Liver (tissue), 9 donors: ENCODE measurements around the gene POLD2. TPM values are rescaled to one million over a fixed set of nuclear protein-coding genes. Genes with fewer than 3 reads are reported as not detected.

Source experiments
- DNase-seq: peaks from one replicate; pipeline ENCODE4 v3.0.0-alpha.2; 2017; ENCODE audit warnings: low spot score
- H3K27ac ChIP-seq, 2 donors: one replicate each; pipeline ENCODE4 v1.7.0; 2013; ENCODE audit warnings: inconsistent platforms in 2 of 2, low read length in 2 of 2, control low read depth in 1 of 2, low read depth in 1 of 2, mild to moderate bottlenecking in 1 of 2
- H3K27me3 ChIP-seq, 4 donors: one replicate each; pipeline versions ENCODE4 v1.6.1 to v1.7.0; 2013; ENCODE audit warnings: low read length in 3 of 4, inconsistent platforms in 1 of 4, mild to moderate bottlenecking in 1 of 4, moderate library complexity in 1 of 4; ENCODE audit not compliant: control insufficient read depth in 4 of 4, insufficient read depth in 4 of 4
- H3K36me3 ChIP-seq, 4 donors: one replicate each; pipeline versions ENCODE4 v1.6.1 to v1.7.0; 2013; ENCODE audit warnings: low read length in 3 of 4, mild to moderate bottlenecking in 3 of 4, low read depth in 1 of 4, moderate library complexity in 1 of 4; ENCODE audit not compliant: control insufficient read depth in 4 of 4, insufficient read depth in 3 of 4
- H3K4me1 ChIP-seq, 4 donors: one replicate each; pipeline versions ENCODE4 v1.6.1 to v1.7.0; 2013; ENCODE audit warnings: low read length in 3 of 4, mild to moderate bottlenecking in 3 of 4, moderate library complexity in 1 of 4; ENCODE audit not compliant: control insufficient read depth in 4 of 4, insufficient read depth in 4 of 4
- H3K4me3 ChIP-seq, 3 donors: one replicate each; pipeline versions ENCODE4 v1.6.1 to v1.7.0; 2013; ENCODE audit warnings: low read length in 3 of 3, control low read depth in 1 of 3, low read depth in 1 of 3, mild to moderate bottlenecking in 1 of 3
- H3K9ac ChIP-seq, 2 donors: one replicate each; pipeline ENCODE4 v1.7.0; 2013; ENCODE audit warnings: low read length in 2 of 2, mild to moderate bottlenecking in 2 of 2, moderate library complexity in 2 of 2, control low read depth in 1 of 2, low read depth in 1 of 2
- H3K9me3 ChIP-seq, 4 donors: one replicate each; pipeline versions ENCODE4 v1.6.1 to v1.7.0; 2013; ENCODE audit warnings: low read length in 3 of 4; ENCODE audit not compliant: control insufficient read depth in 4 of 4
- FOXA2 ChIP-seq: IDR thresholded peaks from 2 replicates; pipeline ENCODE4 v1.6.1; 2016; ENCODE audit warnings: antibody characterized with exemption
- GABPA ChIP-seq, 2 donors: IDR thresholded peaks in 1 of 2; conservative IDR thresholded peaks in 1 of 2; 2 replicates each; pipeline ENCODE4 v1.6.1; 2016; ENCODE audit warnings: antibody characterized with exemption in 2 of 2, mild to moderate bottlenecking in 1 of 2, moderate library complexity in 1 of 2
- HNF4A ChIP-seq, 2 donors: conservative IDR thresholded peaks; 2 replicates each; pipeline ENCODE4 v1.6.1; 2016; ENCODE audit warnings: antibody characterized with exemption in 2 of 2, mild to moderate bottlenecking in 2 of 2
- HNF4G ChIP-seq: IDR thresholded peaks from 2 replicates; pipeline ENCODE4 v1.6.1; 2016; ENCODE audit warnings: antibody characterized with exemption
- JUND ChIP-seq, 2 donors: IDR thresholded peaks; 2 replicates each; pipeline ENCODE4 v1.6.1; 2016; ENCODE audit warnings: antibody characterized with exemption in 2 of 2
- RAD21 ChIP-seq, 2 donors: IDR thresholded peaks; 2 replicates each; pipeline ENCODE4 v1.6.1; 2016; ENCODE audit warnings: antibody characterized with exemption in 2 of 2, mild to moderate bottlenecking in 2 of 2
- REST ChIP-seq: IDR thresholded peaks from 2 replicates; pipeline ENCODE4 v1.6.1; 2016; ENCODE audit warnings: antibody characterized with exemption, mild to moderate bottlenecking
- RXRA ChIP-seq, 2 donors: IDR thresholded peaks; 2 replicates each; pipeline ENCODE4 v1.6.1; 2017 to 2018; ENCODE audit warnings: antibody characterized with exemption in 2 of 2, mild to moderate bottlenecking in 1 of 2
- YY1 ChIP-seq: IDR thresholded peaks from 2 replicates; pipeline ENCODE4 v1.6.1; 2016; ENCODE audit warnings: antibody characterized with exemption, mild to moderate bottlenecking
- ZBTB33 ChIP-seq: IDR thresholded peaks from 2 replicates; pipeline ENCODE4 v1.6.1; 2016; ENCODE audit warnings: antibody characterized with exemption
- WGBS: extraction: QIAGEN DNeasy Blood & Tissue Kit; methylation state at CpG from one replicate; pipeline ENCODE4 v1.1.7; 2013; 5-methylcytosine and 5-hydroxymethylcytosine counted together
- polyA plus RNA-seq, 2 donors: library from polyadenylated mRNA; stranded (reverse) in 1 of 2; unstranded in 1 of 2; fragments of 200-250 nt in 1 of 2; fragments of >200 nt in 1 of 2; fragmentation: Nextera tagmentation in 1 of 2; extraction: Ambion mirVana in 1 of 2; gene quantifications; one replicate each; pipeline versions ENCODE4 v1.2.1 to v1.2.3, GENCODE V29; 2013 to 2015
- total RNA-seq, 2 donors: library from RNA; depleted of rRNA; stranded (reverse); fragments of >200 nt; gene quantifications; one replicate each; pipeline ENCODE4 v1.2.3, GENCODE V29; 2014
- TF ChIP-seq, protein P1 (sequence below): IDR thresholded peaks from 2 replicates; pipeline ENCODE4 v1.6.1; 2016; ENCODE audit warnings: antibody characterized with exemption
- donor health status: healthy.
- donor health status: healthy.
- donor health status: healthy.
- donor health status: healthy.
- donor health status: healthy.

Gene POLD2
- total and polyA plus RNA-seq, 4 donors, result 53.9 to 101 (median 85.3) TPM

DNA sequence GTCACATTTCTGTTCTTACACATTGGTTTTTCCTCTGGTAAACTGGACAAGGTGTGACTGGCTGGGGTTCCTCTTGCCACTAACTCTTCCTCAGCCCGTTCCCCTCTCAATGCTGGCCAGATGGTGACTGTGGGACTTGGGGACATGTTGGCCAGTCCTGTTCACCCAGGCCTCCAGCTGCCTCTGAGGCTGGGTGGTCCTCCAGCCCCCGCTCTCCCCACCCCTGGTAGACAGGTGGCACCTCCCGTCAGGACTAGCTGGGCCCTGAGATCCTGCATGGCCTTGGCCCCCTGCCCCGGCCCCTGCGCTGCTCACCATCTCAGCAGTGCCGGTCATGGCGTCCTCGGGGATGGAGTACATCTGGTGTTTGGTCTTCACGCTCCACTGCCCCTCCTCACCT is 28.6 kb upstream of the POLD2 start (continued):
- TF ChIP-seq REST (no peak), ZBTB33 (no peak), HNF4G (no peak), RXRA (IDR thresholded peaks at IDR 0.05) (no peak), FOXA2 (no peak), HNF4A (conservative IDR thresholded peaks at IDR 0.05) (no peak), GABPA (IDR thresholded peaks at IDR 0.05 in 1 of 2, conservative IDR thresholded peaks at IDR 0.05 in 1 of 2) (no peak), RAD21 (IDR thresholded peaks at IDR 0.05) (no peak)

- no peaks in the 10 kb centered on the region for H3K27me3 ChIP-seq
- H3K9ac ChIP-seq, result no peak overlapping the region
- no peak overlapping the region for H3K27ac ChIP-seq
- TF ChIP-seq FOXA2, result no peak
- TF ChIP-seq REST, result no peak
- TF ChIP-seq HNF4G, result no peak
- TF ChIP-seq, protein P1, sequence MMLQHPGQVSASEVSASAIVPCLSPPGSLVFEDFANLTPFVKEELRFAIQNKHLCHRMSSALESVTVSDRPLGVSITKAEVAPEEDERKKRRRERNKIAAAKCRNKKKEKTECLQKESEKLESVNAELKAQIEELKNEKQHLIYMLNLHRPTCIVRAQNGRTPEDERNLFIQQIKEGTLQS, result no peak
- no peak for TF ChIP-seq JUND (IDR thresholded peaks at IDR 0.05)
- no peak for TF ChIP-seq GABPA (IDR thresholded peaks at IDR 0.05 in 1 of 2, conservative IDR thresholded peaks at IDR 0.05 in 1 of 2)
- no peak for TF ChIP-seq YY1
- no peak for TF ChIP-seq ZBTB33
- H3K4me3 ChIP-seq, result no peak overlapping the region
- H3K36me3 ChIP-seq, result peaks cover 0 to 27% (median 8%) of the 10 kb centered on the region in 4 donors
- WGBS, result 95% methylated on average over 16 of the region's 16 CpGs
- H3K4me1 ChIP-seq, result peaks cover 0 to 21% (median 12%) of the 10 kb centered on the region in 4 donors
- no peak for DNase-seq
- no peaks in the 10 kb centered on the region for H3K9me3 ChIP-seq
Observed at GRCh38 chr7:44150966-44151941, 27.9 kb upstream of the POLD2 start.
